SK-N-SH (cell line): ENCODE data around the gene CDC25B. TPM values are rescaled to one million over a fixed set of nuclear protein-coding genes. Genes with fewer than 3 reads are reported as not detected.
"Not testable (repeated sequence)": the region's sequence is repeated elsewhere in the genome, so short reads cannot be mapped to it uniquely, and the experiment has no call there.

Source experiments
- CTCF ChIA-PET: fragments of 300-600, 350-600 bp; formaldehyde crosslinking; extraction: SDS; loops from one replicate; lab custom pipeline; 2021; lab: Yijun Ruan, JAX
- POLR2A ChIA-PET: fragments of 350-600 bp; sonication (Branson Sonifier 250); formaldehyde crosslinking; extraction: SDS; loops from one replicate; lab custom pipeline; 2020; ENCODE audit warnings: antibody characterized with exemption, inconsistent platforms; lab: Yijun Ruan, JAX
- DNase-seq: peaks from one replicate; pipeline ENCODE4 v3.0.0; 2012
- H2AFZ ChIP-seq: fragments of 200-600 bp; sonication (generic); 2 replicates; pipeline ENCODE4 v1.8.1; 2016; ENCODE audit warnings: antibody characterized with exemption, mild to moderate bottlenecking, low read depth
- H3F3A ChIP-seq: fragments of 200-600 bp; sonication (generic); replicated peaks from 2 replicates; pipeline ENCODE3; 2016; ENCODE audit warnings: antibody characterized with exemption, mild to moderate bottlenecking; ENCODE audit not compliant: insufficient read depth
- H3K27ac ChIP-seq, 2 experiments: fragments of 200-500 bp in 1 of 2; fragments of 200-600 bp in 1 of 2; sonication (Bioruptor generic) in 1 of 2; sonication (generic), shearing (Covaris generic) in 1 of 2; 2 replicates each; pipeline versions ENCODE4 v1.5.1 to v1.6.1; 2014 to 2016; ENCODE audit warnings: low read depth in 2 of 2, inconsistent platforms in 1 of 2, low read length in 1 of 2, mild to moderate bottlenecking in 1 of 2, mixed read lengths in 1 of 2
- H3K27me3 ChIP-seq: fragments of 200-600 bp; sonication (generic), shearing (Covaris generic); 2 replicates; pipeline ENCODE4 v1.6.1; 2016; ENCODE audit warnings: mixed run types; ENCODE audit not compliant: insufficient read depth
- H3K36me3 ChIP-seq, 2 experiments: fragments of 200-500 bp in 1 of 2; fragments of 200-600 bp in 1 of 2; sonication (Bioruptor generic) in 1 of 2; sonication (generic) in 1 of 2; replicated peaks in 1 of 2; 2 replicates each; pipeline versions ENCODE3 to v1.5.1; 2014 to 2016; ENCODE audit warnings: low read length in 1 of 2, mild to moderate bottlenecking in 1 of 2; ENCODE audit not compliant: insufficient read depth in 2 of 2, control insufficient read depth in 1 of 2
- H3K4me1 ChIP-seq, 2 experiments: fragments of 200-500 bp in 1 of 2; fragments of 200-600 bp in 1 of 2; sonication (Bioruptor generic) in 1 of 2; sonication (generic), shearing (Covaris generic) in 1 of 2; 2 replicates each; pipeline versions ENCODE4 v1.5.1 to v1.6.1; 2014 to 2016; ENCODE audit warnings: low read depth in 1 of 2, low read length in 1 of 2, mixed run types in 1 of 2; ENCODE audit not compliant: insufficient read depth in 2 of 2, control insufficient read depth in 1 of 2
- H3K4me2 ChIP-seq: fragments of 200-600 bp; sonication (generic), shearing (Covaris generic); 2 replicates; pipeline ENCODE4 v1.6.1; 2017; ENCODE audit warnings: mixed run types
- H3K4me3 ChIP-seq, 2 experiments: fragments of 200-500 bp in 1 of 2; fragments of 200-600 bp in 1 of 2; sonication (Bioruptor generic) in 1 of 2; sonication (generic), shearing (Covaris generic) in 1 of 2; 2 replicates each; pipeline versions ENCODE4 v1.5.1 to v1.8.1; 2014 to 2016; ENCODE audit warnings: low read depth in 2 of 2, inconsistent platforms in 1 of 2, low read length in 1 of 2, mild to moderate bottlenecking in 1 of 2, mixed read lengths in 1 of 2, moderate library complexity in 1 of 2
- H3K79me2 ChIP-seq: fragments of 200-600 bp; sonication (generic); 2 replicates; pipeline ENCODE4 v1.8.1; 2017; ENCODE audit warnings: mild to moderate bottlenecking; ENCODE audit not compliant: insufficient read depth
- H3K9ac ChIP-seq: fragments of 200-600 bp; sonication (generic); 2 replicates; pipeline ENCODE4 v1.6.1; 2017; ENCODE audit warnings: mixed run types
- H3K9me2 ChIP-seq: fragments of 200-600 bp; sonication (generic); 2 replicates; pipeline ENCODE4 v1.6.1; 2017; ENCODE audit warnings: mixed run types
- H3K9me3 ChIP-seq: fragments of 200-600 bp; sonication (generic); 2 replicates; pipeline ENCODE4 v1.6.1; 2017; ENCODE audit warnings: mixed run types, mild to moderate bottlenecking, moderate library complexity
- H4K20me1 ChIP-seq: fragments of 200-600 bp; sonication (generic); 2 replicates; pipeline ENCODE4 v1.6.1; 2017; ENCODE audit warnings: mild to moderate bottlenecking, mixed run types; ENCODE audit not compliant: insufficient read depth
- CTCF ChIP-seq: fragments of 200-600 bp; sonication (generic); IDR thresholded peaks from 2 replicates; pipeline ENCODE4 v1.6.1; 2017; ENCODE audit warnings: antibody characterized with exemption, mild to moderate bottlenecking, moderate library complexity
- EZH2phosphoT487 ChIP-seq: fragments of 200-600 bp; sonication (generic); IDR thresholded peaks from 2 replicates; pipeline ENCODE4 v1.6.1; 2017; ENCODE audit warnings: low read depth, mixed run types, mild to moderate bottlenecking, antibody characterized with exemption, moderate library complexity, borderline replicate concordance
- FOXJ3 ChIP-seq: sonication (generic); formaldehyde crosslinking; IDR thresholded peaks from 2 replicates; pipeline ENCODE4 v1.5.1; 2020; ENCODE audit warnings: mild to moderate bottlenecking, missing genetic modification reagents
- GABPA ChIP-seq: IDR thresholded peaks from 2 replicates; pipeline ENCODE4 v1.4.0; 2012; ENCODE audit warnings: low read depth, mild to moderate bottlenecking
- JUND ChIP-seq: IDR thresholded peaks from 2 replicates; pipeline ENCODE4 v1.4.0; 2012
- RXRA ChIP-seq: IDR thresholded peaks from 2 replicates; pipeline ENCODE4 v1.4.0; 2012; ENCODE audit warnings: low read depth, mild to moderate bottlenecking, borderline replicate concordance
- SMC3 ChIP-seq: IDR thresholded peaks from 2 replicates; pipeline ENCODE4 v1.6.1; 2012; ENCODE audit warnings: low read depth, low read length, improper control_type of control experiment
- TAF1 ChIP-seq: IDR thresholded peaks from 2 replicates; pipeline ENCODE4 v1.6.1; 2012; ENCODE audit warnings: low read depth, mild to moderate bottlenecking, low read length, moderate library complexity, borderline replicate concordance
- WGBS: methylation state at CpG from one replicate; pipeline ENCODE4 v1.1.6; 2017; ENCODE audit warnings: low lambda C conversion rate; 5-methylcytosine and 5-hydroxymethylcytosine counted together
- polyA plus RNA-seq, 3 experiments: library from polyadenylated mRNA; depleted of rRNA; stranded (reverse); fragments of >200 nt; gene quantifications; 2 replicates each; pipeline ENCODE4 v1.2.3, GENCODE V29; 2012

CDC25B gene
- polyA plus RNA-seq, 1 of the 3 experiments (the other 2 are of a cell fraction) = 56.5 TPM

- TF ChIP-seq RXRA (no peak), FOXJ3 (no peak), SMC3 (no peak)
Observed at GRCh38 chr20:3839328-3839727, 43.2 kb downstream of the CDC25B start (continued).

- H3K79me2 ChIP-seq, H3K36me3 ChIP-seq, H3K4me2 ChIP-seq, H3K9ac ChIP-seq, H3K27me3 ChIP-seq, H3F3A ChIP-seq, H2AFZ ChIP-seq, H3K9me3 ChIP-seq, H3K9me2 ChIP-seq, H3K4me3 ChIP-seq, H3K27ac ChIP-seq, H3K4me1 ChIP-seq, H4K20me1 ChIP-seq, DNase-seq: not testable (repeated sequence)
- ChIA-PET CTCF (interaction anchor here (0.8 to 1.5 kb wide), 2 partner anchors 15 to 59 kb away, joined by 3 to 8 read pairs; partner anchors contain the start of gene SPEF1), POLR2A (interaction anchor here (0.7 kb wide), 1 partner anchor 20 kb away, joined by 3 read pairs; no protein-coding TSS in a partner anchor)
- WGBS = 92% methylated on average over 7 of the region's 7 CpGs
Observed at GRCh38 chr20:3840201-3840600, 44.1 kb downstream of the CDC25B start.

GRCh38 chr20:3842348-3842930, 46.3 kb downstream of the CDC25B start:
- Histone ChIP-seq H3K9ac (no peak overlapping the region), H3K27ac (no peak overlapping the region), H3K79me2 (peaks cover 14% of the 10 kb centered on the region), H3K36me3 (no peaks in the 10 kb centered on the region), H4K20me1 (no peaks in the 10 kb centered on the region), H3K4me1 (peaks cover 0 to under 1% of the 10 kb centered on the region in 2 experiments; a peak in 1 of 4 replicates), H3K4me2 (no peak overlapping the region), H3K27me3 (no peaks in the 10 kb centered on the region), H3K9me2 (no peaks in the 10 kb centered on the region), H3K4me3 (no peak overlapping the region), H3K9me3 (no peaks in the 10 kb centered on the region), H2AFZ (no peak overlapping the region), H3F3A (peaks cover 5% of the 10 kb centered on the region)
- ChIA-PET CTCF (interaction anchor here (1.1 to 4.6 kb wide), 4 partner anchors 12 to 60 kb away, joined by 3 to 27 read pairs (median 11); partner anchors contain the start of gene AP5S1), POLR2A (interaction anchor here (1.4 kb wide), 1 partner anchor 22 kb away, joined by 3 read pairs; the partner anchor contains the start of gene AP5S1)
- no peak for DNase-seq
- TF ChIP-seq GABPA = no peak
- TF ChIP-seq JUND = no peak
- TF ChIP-seq CTCF = no peak
- TF ChIP-seq EZH2phosphoT487 = no peak
- no peak for TF ChIP-seq TAF1
- no peak for TF ChIP-seq RXRA
- 98% methylated on average over 7 of the region's 7 CpGs for WGBS
